Keratinocyte (primary cell): ENCODE data around the gene HCN2. TPM values are rescaled to one million over a fixed set of nuclear protein-coding genes. Genes with fewer than 3 reads are reported as not detected.

Source experiments
- DNase-seq: peaks from one replicate; pipeline ENCODE4 v3.0.0-alpha.2; 2011; ENCODE audit warnings: low read depth, missing footprints, low spot score
- FAIRE-seq: peaks from 2 replicates; lab custom pipeline; 2011; peaks lifted over from hg19 to GRCh38; lab: Jason Lieb, UNC
- H2AFZ ChIP-seq: 2 replicates; pipeline ENCODE4 v1.6.0; 2012; ENCODE audit warnings: low read length, control low read depth, inconsistent platforms; ENCODE audit not compliant: control insufficient read depth
- H3K27ac ChIP-seq: 2 replicates; pipeline ENCODE4 v1.5.1; 2011; ENCODE audit warnings: low read length; ENCODE audit not compliant: control insufficient read depth, insufficient read depth
- H3K27me3 ChIP-seq: 3 replicates; pipeline ENCODE4 v1.6.0; 2011; ENCODE audit warnings: low read length; ENCODE audit not compliant: control insufficient read depth, insufficient read depth; ENCODE audit errors: extremely low read depth
- H3K36me3 ChIP-seq, 2 experiments: 2 replicates in 1 of 2; 3 replicates in 1 of 2; pipeline ENCODE4 v1.5.1; 2011; ENCODE audit warnings: low read length in 2 of 2, mild to moderate bottlenecking in 1 of 2; ENCODE audit not compliant: control insufficient read depth in 2 of 2, insufficient read depth in 2 of 2; ENCODE audit errors: extremely low read depth in 1 of 2
- H3K4me1 ChIP-seq: 3 replicates; pipeline ENCODE4 v1.5.1; 2011; ENCODE audit warnings: low read length; ENCODE audit not compliant: control insufficient read depth, insufficient read depth; ENCODE audit errors: extremely low read depth
- H3K4me2 ChIP-seq: 3 replicates; pipeline ENCODE4 v1.6.0; 2011; ENCODE audit warnings: low read depth, low read length; ENCODE audit not compliant: control insufficient read depth, insufficient read depth; ENCODE audit errors: extremely low read depth
- H3K4me3 ChIP-seq, 3 experiments: fragments of 200-600 bp in 1 of 3; sonication (generic) in 1 of 3; 2 replicates in 2 of 3; 3 replicates in 1 of 3; pipeline ENCODE4 v1.5.1; 2011 to 2016; ENCODE audit warnings: low read length in 3 of 3, mild to moderate bottlenecking in 3 of 3, control low read depth in 2 of 3, inconsistent platforms in 1 of 3, low read depth in 1 of 3, mixed read lengths in 1 of 3, mixed run types in 1 of 3, moderate library complexity in 1 of 3; ENCODE audit not compliant: control insufficient read depth in 2 of 3, insufficient read depth in 2 of 3; ENCODE audit errors: extremely low read depth in 1 of 3
- H3K79me2 ChIP-seq: 2 replicates; pipeline ENCODE4 v1.6.0; 2012; ENCODE audit warnings: low read length; ENCODE audit not compliant: control insufficient read depth, insufficient read depth
- H3K9ac ChIP-seq: 3 replicates; pipeline ENCODE4 v1.6.0; 2011; ENCODE audit warnings: low read length; ENCODE audit not compliant: control insufficient read depth, insufficient read depth; ENCODE audit errors: extremely low read depth
- H3K9me1 ChIP-seq: 3 replicates; pipeline ENCODE4 v1.6.0; 2011; ENCODE audit warnings: low read length; ENCODE audit not compliant: control insufficient read depth, insufficient read depth; ENCODE audit errors: extremely low read depth
- H3K9me3 ChIP-seq: 2 replicates; pipeline ENCODE4 v1.5.1; 2012; ENCODE audit warnings: low read depth, low read length; ENCODE audit not compliant: control insufficient read depth
- H4K20me1 ChIP-seq: 3 replicates; pipeline ENCODE4 v1.6.0; 2011; ENCODE audit warnings: low read length; ENCODE audit not compliant: control insufficient read depth, insufficient read depth; ENCODE audit errors: extremely low read depth
- EZH2 ChIP-seq: IDR thresholded peaks from one replicate; pipeline ENCODE4 v1.6.1; 2012; ENCODE audit warnings: inconsistent platforms, mild to moderate bottlenecking, low read length, moderate library complexity
- dilution Hi-C: fragments of 300-500 bp; cut with MboI; formaldehyde crosslinking; loops from one replicate; pipeline ENCODE4 v1.7.0; 2020; ENCODE audit warnings: low sequenced_read_pairs; ENCODE audit not compliant: extremely low pct_ligation_motif_present
- polyA plus RNA-seq, 5 experiments: library from polyadenylated mRNA; depleted of rRNA in 3 of 5; stranded (reverse) in 3 of 5; stranded (forward) in 1 of 5; unstranded in 1 of 5; fragments of >200 nt; gene quantifications; 1 replicate in 1 of 5; 2 replicates in 3 of 5; 3 replicates in 1 of 5; pipeline versions ENCODE4 v1.2.1 to v1.2.3, GENCODE V29; 2011 to 2012; ENCODE audit warnings: missing spikeins in 2 of 5, low read depth in 1 of 5, low replicate concordance in 1 of 5
- TF ChIP-seq, protein P1 (sequence below), 3 experiments: IDR thresholded peaks in 1 of 3; conservative IDR thresholded peaks in 1 of 3; optimal IDR thresholded peaks in 1 of 3; 2 replicates in 2 of 3; 3 replicates in 1 of 3; pipeline versions ENCODE3 to v1.5.1; 2011; ENCODE audit warnings: low read length in 3 of 3, mild to moderate bottlenecking in 3 of 3, moderate library complexity in 2 of 3, control low read depth in 1 of 3, inconsistent platforms in 1 of 3; ENCODE audit not compliant: insufficient read depth in 2 of 3; ENCODE audit errors: extremely low read depth in 1 of 3

The HCN2 gene
- polyA plus RNA-seq, 1 donor (not counting 4 experiments of a cell fraction or from before 2014, with no cell fraction given): 0.13 TPM

DNA sequence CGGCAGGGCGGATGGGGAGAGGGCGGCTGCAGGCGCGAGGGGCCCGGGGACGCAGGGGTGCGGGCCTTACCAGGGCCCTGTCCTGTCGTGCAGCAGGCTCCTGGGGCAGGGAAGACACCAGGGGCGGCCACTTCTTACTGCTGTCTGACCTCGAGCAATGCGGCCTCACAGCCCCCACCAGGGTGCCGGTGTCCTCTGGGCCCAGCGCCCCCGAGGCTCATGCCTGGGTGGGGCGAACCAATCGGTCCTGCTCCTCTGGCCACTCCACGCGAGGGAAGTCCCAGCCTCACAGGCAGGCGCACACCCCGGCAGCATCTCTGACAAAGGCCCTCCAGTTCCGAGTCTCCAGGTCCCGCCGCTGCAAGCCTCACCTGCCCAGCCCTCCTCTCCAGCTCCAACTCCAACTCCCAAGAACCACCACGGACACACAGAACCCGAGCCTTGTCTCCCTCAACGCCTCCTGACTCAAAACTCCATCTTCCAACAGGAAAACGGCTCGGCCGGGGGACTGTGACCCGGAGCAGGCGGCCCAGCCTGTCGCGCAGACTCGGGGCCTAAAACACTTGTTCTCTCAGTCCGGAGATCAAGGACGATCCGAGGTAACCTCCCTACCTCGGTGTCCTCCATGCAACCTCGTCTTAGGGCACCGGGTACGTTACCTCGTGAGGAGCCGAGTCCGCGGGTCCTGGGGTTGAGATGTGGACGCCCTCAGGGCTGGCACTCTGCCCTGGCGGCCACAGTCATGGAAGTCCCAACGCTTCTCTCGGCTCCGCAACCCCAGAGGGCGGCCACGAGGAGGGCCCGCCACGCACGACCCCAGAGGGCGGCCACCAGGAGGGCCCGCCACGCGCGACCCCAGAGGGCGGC, 56.5 kb downstream of the HCN2 start:
- no peak overlapping the region for H3K4me3 ChIP-seq
- DNase-seq (no peak), FAIRE-seq (no peak)
- peaks cover 12% of the 10 kb centered on the region for H3K79me2 ChIP-seq
- H3K4me2 ChIP-seq: no peak overlapping the region
- peaks cover 6% of the 10 kb centered on the region for H4K20me1 ChIP-seq
- H2AFZ ChIP-seq: no peak overlapping the region
- TF ChIP-seq EZH2: no peak
- TF ChIP-seq, protein P1, sequence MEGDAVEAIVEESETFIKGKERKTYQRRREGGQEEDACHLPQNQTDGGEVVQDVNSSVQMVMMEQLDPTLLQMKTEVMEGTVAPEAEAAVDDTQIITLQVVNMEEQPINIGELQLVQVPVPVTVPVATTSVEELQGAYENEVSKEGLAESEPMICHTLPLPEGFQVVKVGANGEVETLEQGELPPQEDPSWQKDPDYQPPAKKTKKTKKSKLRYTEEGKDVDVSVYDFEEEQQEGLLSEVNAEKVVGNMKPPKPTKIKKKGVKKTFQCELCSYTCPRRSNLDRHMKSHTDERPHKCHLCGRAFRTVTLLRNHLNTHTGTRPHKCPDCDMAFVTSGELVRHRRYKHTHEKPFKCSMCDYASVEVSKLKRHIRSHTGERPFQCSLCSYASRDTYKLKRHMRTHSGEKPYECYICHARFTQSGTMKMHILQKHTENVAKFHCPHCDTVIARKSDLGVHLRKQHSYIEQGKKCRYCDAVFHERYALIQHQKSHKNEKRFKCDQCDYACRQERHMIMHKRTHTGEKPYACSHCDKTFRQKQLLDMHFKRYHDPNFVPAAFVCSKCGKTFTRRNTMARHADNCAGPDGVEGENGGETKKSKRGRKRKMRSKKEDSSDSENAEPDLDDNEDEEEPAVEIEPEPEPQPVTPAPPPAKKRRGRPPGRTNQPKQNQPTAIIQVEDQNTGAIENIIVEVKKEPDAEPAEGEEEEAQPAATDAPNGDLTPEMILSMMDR (optimal IDR thresholded peaks at IDR 0.05 in 1 of 3, IDR thresholded peaks at IDR 0.05 in 1 of 3, conservative IDR thresholded peaks at IDR 0.05 in 1 of 3; ENCODE audit: extremely low read depth in 1 of 3, insufficient read depth in 2 of 3, low read length in 3 of 3): no peak
- H3K27ac ChIP-seq: no peak overlapping the region
- H3K27me3 ChIP-seq: no peaks in the 10 kb centered on the region
- no peaks in the 10 kb centered on the region for H3K9me3 ChIP-seq
- H3K36me3 ChIP-seq: peaks cover 9 to 20% of the 10 kb centered on the region in 2 experiments
- H3K4me1 ChIP-seq: peaks cover 4% of the 10 kb centered on the region
- dilution Hi-C loops: no loop called here
- H3K9me1 ChIP-seq: no peaks in the 10 kb centered on the region
- H3K9ac ChIP-seq: no peak overlapping the region

DNA sequence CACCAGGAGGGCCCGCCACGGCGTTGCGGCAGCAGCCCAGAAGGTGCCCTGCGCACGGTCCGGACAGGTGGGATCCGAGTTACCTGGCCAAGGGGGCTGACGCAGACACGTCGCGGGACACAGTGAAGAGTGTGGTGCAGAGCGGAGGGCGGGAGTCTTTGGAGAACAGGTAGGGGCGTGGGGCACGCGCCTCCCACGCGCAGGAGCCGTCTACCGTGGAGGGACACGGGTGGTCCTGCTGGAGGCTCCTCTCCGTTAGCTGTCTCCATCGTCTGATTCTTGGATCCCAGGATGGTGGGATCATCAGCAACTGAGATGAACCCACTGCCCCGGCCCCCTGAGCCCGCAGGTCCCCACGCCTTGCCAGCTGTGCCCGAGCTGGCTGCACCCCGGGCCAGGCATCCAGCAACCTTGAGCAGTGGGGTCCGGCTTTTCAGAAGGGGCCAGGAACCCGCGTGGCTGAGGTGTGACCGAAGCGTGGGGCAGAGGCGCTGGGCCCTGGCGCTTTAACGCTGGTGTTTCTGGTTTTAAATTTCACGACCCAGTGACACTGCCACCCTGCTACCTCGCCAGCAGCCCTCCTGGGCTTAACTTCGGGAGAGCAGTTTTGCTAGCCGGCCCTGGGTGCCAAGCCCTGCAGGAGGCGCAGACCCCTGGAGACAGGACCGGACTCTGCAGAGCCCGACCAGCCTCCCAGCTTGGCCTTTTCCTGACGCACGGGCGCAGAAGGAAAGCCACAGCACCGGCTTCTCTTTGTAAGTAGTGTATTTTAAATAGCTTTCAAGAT, 57.3 kb downstream of the HCN2 start:
- dilution Hi-C loops: no loop called here
- FAIRE-seq: no peak
- H3K36me3 ChIP-seq: peaks cover 12 to 24% of the 10 kb centered on the region in 2 experiments

More for the DNA sequence above, 57.3 kb downstream of the HCN2 start:
- Histone ChIP-seq H3K9ac (no peak overlapping the region), H3K79me2 (peaks cover 20% of the 10 kb centered on the region), H3K27ac (no peak overlapping the region), H3K4me1 (peaks cover under 1% of the 10 kb centered on the region), H3K9me1 (no peaks in the 10 kb centered on the region), H3K9me3 (no peaks in the 10 kb centered on the region), H3K27me3 (no peaks in the 10 kb centered on the region), H3K4me3 (no peak overlapping the region), H2AFZ (no peak overlapping the region), H3K4me2 (no peak overlapping the region), H4K20me1 (peaks cover 6% of the 10 kb centered on the region)
- TF ChIP-seq EZH2: no peak
- TF ChIP-seq, protein P1 (optimal IDR thresholded peaks at IDR 0.05 in 1 of 3, IDR thresholded peaks at IDR 0.05 in 1 of 3, conservative IDR thresholded peaks at IDR 0.05 in 1 of 3; ENCODE audit: extremely low read depth in 1 of 3, insufficient read depth in 2 of 3, low read length in 3 of 3): no peak
- no peak for DNase-seq
